HL-60 (cell line): Measurements from ENCODE around the gene SSC5D.
A peak's percentile ranks its signal among the peaks of the same experiment; 100 is the strongest.

Experiments used
- DNase-seq, 2 experiments: peaks; one replicate each; pipeline ENCODE4 v3.0.0-alpha.2; 2010 to 2020; ENCODE audit warnings: low read depth in 1 of 2, low spot score in 1 of 2
- H3K27ac ChIP-seq: fragments of 250-450 bp; sonication (Bioruptor Pico); replicated peaks from 2 replicates; pipeline ENCODE4 v1.5.1; 2020; ENCODE audit warnings: mild to moderate bottlenecking, moderate library complexity
- H3K27me3 ChIP-seq: fragments of 250-450 bp; sonication (Bioruptor Pico); 2 replicates; pipeline ENCODE4 v1.5.1; 2021; ENCODE audit warnings: mild to moderate bottlenecking, moderate library complexity; ENCODE audit not compliant: insufficient read depth, poor library complexity, severe bottlenecking
- H3K4me3 ChIP-seq: replicated peaks from 2 replicates; pipeline ENCODE4 v1.5.1; 2011; ENCODE audit warnings: mild to moderate bottlenecking, control low read depth, low read length; ENCODE audit not compliant: insufficient read depth
- GABPA ChIP-seq: IDR thresholded peaks from 2 replicates; pipeline ENCODE4 v1.6.1; 2012; ENCODE audit warnings: low read depth
- POLR2AphosphoS5 ChIP-seq: IDR thresholded peaks from 2 replicates; pipeline ENCODE4 v1.6.1; 2012; ENCODE audit warnings: low read depth
- SPI1 ChIP-seq: IDR thresholded peaks from 2 replicates; pipeline ENCODE4 v1.6.1; 2012; ENCODE audit warnings: low read depth, mild to moderate bottlenecking, borderline replicate concordance
- TF ChIP-seq, protein P1 (sequence below): IDR thresholded peaks from one replicate; pipeline ENCODE4 v1.5.1; 2011; ENCODE audit warnings: low read length, control low read depth, inconsistent platforms; ENCODE audit not compliant: insufficient read depth
- TF ChIP-seq, protein P2 (sequence below): IDR thresholded peaks from 2 replicates; pipeline ENCODE4 v1.6.1; 2012; ENCODE audit warnings: low read depth; ENCODE audit not compliant: insufficient replicate concordance

The SSC5D gene

DNA sequence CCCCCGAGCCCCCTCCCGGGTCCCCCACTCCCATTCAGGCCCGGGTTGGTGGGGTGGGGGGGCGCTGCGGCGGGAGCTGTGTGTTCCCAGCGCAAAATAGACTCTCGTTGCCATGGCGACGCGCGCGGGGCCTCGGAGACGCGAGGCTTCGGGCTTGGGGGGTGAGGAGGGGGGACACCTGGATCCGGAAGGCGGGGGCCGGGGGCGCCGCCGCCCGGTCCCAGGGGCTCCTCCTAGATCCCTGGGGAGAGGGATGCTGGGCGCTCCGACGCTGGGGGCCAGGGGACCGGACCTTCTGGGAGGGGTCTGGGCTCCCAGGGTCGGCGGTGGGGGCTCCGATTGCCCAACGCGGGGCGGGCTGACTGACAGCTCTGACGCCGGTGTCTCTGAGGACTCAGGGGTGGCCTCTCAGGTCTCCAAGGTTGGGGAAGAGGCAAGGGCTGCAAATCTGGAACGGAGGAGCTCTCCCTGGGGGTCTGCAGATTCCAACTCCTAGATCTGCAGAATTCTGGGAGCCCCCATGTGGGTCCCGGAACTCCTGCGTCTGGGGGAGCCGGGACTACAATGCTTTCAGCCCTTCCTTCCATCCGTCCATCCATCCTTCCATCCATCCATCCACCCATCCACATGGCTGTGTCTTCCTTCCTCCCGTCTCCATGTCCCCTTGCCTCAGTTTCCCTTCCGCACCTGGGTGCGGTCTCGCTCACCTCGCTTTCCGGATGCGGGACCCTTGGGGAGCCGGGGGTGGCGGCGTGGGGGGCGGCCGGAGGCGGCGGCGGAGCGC is 36.1 kb upstream of the SSC5D start:
- no peak overlapping the region for H3K4me3 ChIP-seq
- TF ChIP-seq, protein P1, sequence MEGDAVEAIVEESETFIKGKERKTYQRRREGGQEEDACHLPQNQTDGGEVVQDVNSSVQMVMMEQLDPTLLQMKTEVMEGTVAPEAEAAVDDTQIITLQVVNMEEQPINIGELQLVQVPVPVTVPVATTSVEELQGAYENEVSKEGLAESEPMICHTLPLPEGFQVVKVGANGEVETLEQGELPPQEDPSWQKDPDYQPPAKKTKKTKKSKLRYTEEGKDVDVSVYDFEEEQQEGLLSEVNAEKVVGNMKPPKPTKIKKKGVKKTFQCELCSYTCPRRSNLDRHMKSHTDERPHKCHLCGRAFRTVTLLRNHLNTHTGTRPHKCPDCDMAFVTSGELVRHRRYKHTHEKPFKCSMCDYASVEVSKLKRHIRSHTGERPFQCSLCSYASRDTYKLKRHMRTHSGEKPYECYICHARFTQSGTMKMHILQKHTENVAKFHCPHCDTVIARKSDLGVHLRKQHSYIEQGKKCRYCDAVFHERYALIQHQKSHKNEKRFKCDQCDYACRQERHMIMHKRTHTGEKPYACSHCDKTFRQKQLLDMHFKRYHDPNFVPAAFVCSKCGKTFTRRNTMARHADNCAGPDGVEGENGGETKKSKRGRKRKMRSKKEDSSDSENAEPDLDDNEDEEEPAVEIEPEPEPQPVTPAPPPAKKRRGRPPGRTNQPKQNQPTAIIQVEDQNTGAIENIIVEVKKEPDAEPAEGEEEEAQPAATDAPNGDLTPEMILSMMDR: no peak
- no peak for TF ChIP-seq SPI1
- TF ChIP-seq POLR2AphosphoS5: 0 out of 2 replicates have a peak, but pooled peaks have one; percentile 12
- no peak for DNase-seq
- no peak overlapping the region for H3K27ac ChIP-seq
- peaks cover 9% of the 10 kb centered on the region for H3K27me3 ChIP-seq

DNA sequence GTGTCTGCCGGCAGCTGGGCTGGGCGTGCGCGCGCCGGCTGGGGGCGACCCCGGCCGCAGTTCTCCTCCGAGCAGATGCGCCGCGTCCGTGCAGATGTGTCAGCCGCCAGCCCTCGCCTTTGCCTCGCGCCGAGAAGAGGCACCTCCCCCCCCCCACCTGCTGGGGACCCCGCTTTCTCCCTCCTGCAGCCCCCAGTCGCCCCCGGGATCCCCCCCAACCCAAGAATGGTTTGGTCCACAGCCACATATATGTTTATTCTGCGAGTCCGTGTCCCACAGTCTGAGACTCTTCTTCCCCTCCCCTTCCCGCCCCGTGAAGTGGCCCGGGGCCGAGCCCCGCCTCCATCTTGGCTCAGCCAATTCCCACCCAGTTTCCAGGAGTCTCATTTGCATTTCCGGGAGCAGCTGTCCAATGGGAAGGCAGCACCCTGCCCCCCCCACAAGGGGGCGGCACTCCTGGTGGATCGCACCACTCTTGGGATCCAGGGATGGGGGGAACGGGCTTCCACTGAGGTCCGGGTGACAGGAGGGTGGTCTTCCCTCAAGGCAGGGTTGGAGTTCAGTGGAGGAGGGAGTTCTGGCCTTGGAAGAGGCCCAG is 35.4 kb upstream of the SSC5D start:
- H3K4me3 ChIP-seq: no peak overlapping the region
- TF ChIP-seq POLR2AphosphoS5: no peak
- no peak for TF ChIP-seq SPI1
- no peak for TF ChIP-seq GABPA
- TF ChIP-seq, protein P2, sequence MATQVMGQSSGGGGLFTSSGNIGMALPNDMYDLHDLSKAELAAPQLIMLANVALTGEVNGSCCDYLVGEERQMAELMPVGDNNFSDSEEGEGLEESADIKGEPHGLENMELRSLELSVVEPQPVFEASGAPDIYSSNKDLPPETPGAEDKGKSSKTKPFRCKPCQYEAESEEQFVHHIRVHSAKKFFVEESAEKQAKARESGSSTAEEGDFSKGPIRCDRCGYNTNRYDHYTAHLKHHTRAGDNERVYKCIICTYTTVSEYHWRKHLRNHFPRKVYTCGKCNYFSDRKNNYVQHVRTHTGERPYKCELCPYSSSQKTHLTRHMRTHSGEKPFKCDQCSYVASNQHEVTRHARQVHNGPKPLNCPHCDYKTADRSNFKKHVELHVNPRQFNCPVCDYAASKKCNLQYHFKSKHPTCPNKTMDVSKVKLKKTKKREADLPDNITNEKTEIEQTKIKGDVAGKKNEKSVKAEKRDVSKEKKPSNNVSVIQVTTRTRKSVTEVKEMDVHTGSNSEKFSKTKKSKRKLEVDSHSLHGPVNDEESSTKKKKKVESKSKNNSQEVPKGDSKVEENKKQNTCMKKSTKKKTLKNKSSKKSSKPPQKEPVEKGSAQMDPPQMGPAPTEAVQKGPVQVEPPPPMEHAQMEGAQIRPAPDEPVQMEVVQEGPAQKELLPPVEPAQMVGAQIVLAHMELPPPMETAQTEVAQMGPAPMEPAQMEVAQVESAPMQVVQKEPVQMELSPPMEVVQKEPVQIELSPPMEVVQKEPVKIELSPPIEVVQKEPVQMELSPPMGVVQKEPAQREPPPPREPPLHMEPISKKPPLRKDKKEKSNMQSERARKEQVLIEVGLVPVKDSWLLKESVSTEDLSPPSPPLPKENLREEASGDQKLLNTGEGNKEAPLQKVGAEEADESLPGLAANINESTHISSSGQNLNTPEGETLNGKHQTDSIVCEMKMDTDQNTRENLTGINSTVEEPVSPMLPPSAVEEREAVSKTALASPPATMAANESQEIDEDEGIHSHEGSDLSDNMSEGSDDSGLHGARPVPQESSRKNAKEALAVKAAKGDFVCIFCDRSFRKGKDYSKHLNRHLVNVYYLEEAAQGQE: no peak
- TF ChIP-seq, protein P1: no peak
- no peak for DNase-seq

GRCh38 chr19:55453511-55454260 is 34.5 kb upstream of the SSC5D start:
- no peak overlapping the region for H3K27ac ChIP-seq
- H3K27me3 ChIP-seq: peaks cover 9% of the 10 kb centered on the region
- no peak overlapping the region for H3K4me3 ChIP-seq
- no peak for DNase-seq
- TF ChIP-seq, protein P1: no peak
- TF ChIP-seq POLR2AphosphoS5: no peak
- TF ChIP-seq GABPA: no peak
- no peak for TF ChIP-seq SPI1
- TF ChIP-seq, protein P2: no peak

More for the DNA sequence above, 35.4 kb upstream of the SSC5D start:
- Histone ChIP-seq H3K27ac (no peak overlapping the region), H3K27me3 (peaks cover 9% of the 10 kb centered on the region)
